Measurements from ENCODE around the gene BAZ1A. TPM values are rescaled to one million over a fixed set of nuclear protein-coding genes. Genes with fewer than 3 reads are reported as not detected.

The BAZ1A gene
- total RNA-seq, 4 donors from 2014 or later, result 11.6 to 18.5 (median 14.7) TPM

DNA sequence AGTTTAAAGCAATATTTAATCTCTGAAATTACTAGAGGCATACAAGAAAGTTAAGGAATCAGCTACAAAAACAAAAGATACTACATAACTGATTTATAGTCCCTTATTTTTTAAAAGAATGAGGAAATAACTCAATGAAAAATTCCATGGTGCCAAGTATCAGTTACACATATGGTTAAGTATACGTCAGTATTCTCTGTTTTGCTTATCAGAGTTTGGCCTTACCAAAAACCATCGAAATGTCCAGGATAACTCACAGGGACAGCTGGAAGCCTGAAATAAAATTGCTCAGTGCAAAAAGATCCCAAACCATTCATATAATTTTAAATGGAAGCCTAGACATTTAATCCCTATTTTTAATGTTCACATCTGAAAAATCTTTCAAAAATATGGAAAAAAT is 164.4 kb downstream of the BAZ1A start:
- Histone ChIP-seq H3K36me3 (peaks cover 0 to 10% of the 10 kb centered on the region in 2 donors), H3K4me1 (peaks cover 54 to 62% of the 10 kb centered on the region in 2 donors), H3K27ac (peak overlapping the region; percentile 96 to 100 (median 98)), H3K4me3 (peak overlapping the region; percentile 38 to 97 (median 84)), H3K9me3 (no peaks in the 10 kb centered on the region), H3K27me3 (no peaks in the 10 kb centered on the region)
- in situ Hi-C loops (cut with MboI; ENCODE audit: low sequenced_read_pairs in 4 of 4), result loop anchor here in 1 of 4 donors (25.0 kb wide), 1 partner anchor 702 kb away; the partner anchor contains the start of gene NFKBIA
- intact Hi-C loops (cut with DNase I; ENCODE audit: low total_unique reads), result loop anchor here (5.0 to 10.0 kb wide), 3 partner anchors 173 to 412 kb away; partner anchors contain the start of genes EAPP, PPP2R3C, PRORP and SPTSSA
- DNase-seq, result no peak
- no peak for TF ChIP-seq POLR2A (IDR thresholded peaks at IDR 0.05)
- TF ChIP-seq, protein P1, sequence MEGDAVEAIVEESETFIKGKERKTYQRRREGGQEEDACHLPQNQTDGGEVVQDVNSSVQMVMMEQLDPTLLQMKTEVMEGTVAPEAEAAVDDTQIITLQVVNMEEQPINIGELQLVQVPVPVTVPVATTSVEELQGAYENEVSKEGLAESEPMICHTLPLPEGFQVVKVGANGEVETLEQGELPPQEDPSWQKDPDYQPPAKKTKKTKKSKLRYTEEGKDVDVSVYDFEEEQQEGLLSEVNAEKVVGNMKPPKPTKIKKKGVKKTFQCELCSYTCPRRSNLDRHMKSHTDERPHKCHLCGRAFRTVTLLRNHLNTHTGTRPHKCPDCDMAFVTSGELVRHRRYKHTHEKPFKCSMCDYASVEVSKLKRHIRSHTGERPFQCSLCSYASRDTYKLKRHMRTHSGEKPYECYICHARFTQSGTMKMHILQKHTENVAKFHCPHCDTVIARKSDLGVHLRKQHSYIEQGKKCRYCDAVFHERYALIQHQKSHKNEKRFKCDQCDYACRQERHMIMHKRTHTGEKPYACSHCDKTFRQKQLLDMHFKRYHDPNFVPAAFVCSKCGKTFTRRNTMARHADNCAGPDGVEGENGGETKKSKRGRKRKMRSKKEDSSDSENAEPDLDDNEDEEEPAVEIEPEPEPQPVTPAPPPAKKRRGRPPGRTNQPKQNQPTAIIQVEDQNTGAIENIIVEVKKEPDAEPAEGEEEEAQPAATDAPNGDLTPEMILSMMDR (IDR thresholded peaks at IDR 0.05 in 4 of 5, conservative IDR thresholded peaks at IDR 0.05 in 1 of 5), result no peak
- no peak for ATAC-seq

GRCh38 chr14:34710006-34710405 is 165.2 kb downstream of the BAZ1A start:
- Histone ChIP-seq H3K36me3 (peaks cover 0 to 10% of the 10 kb centered on the region in 2 donors), H3K4me3 (peak overlapping the region; percentile 38 to 97 (median 84)), H3K9me3 (no peaks in the 10 kb centered on the region), H3K27ac (peak overlapping the region; percentile 96 to 100 (median 98)), H3K27me3 (no peaks in the 10 kb centered on the region), H3K4me1 (peaks cover 54 to 56% of the 10 kb centered on the region in 2 donors)
- ATAC-seq (no peak), DNase-seq (no peak)
- intact Hi-C loops (cut with DNase I; ENCODE audit: low total_unique reads) (loop anchor here (5.0 to 10.0 kb wide), 3 partner anchors 173 to 412 kb away; partner anchors contain the start of genes EAPP, PPP2R3C, PRORP and SPTSSA), in situ Hi-C loops (cut with MboI; ENCODE audit: low sequenced_read_pairs in 4 of 4) (loop anchor here in 1 of 4 donors (25.0 kb wide), 1 partner anchor 702 kb away; the partner anchor contains the start of gene NFKBIA)
- TF ChIP-seq POLR2A (IDR thresholded peaks at IDR 0.05), result no peak
- TF ChIP-seq, protein P1 (IDR thresholded peaks at IDR 0.05 in 4 of 5, conservative IDR thresholded peaks at IDR 0.05 in 1 of 5), result no peak

GRCh38 chr14:34707722-34708121 is 167.4 kb downstream of the BAZ1A start:
- H3K27me3 ChIP-seq, result no peaks in the 10 kb centered on the region
- peak overlapping the region; percentile 96 to 100 (median 98) for H3K27ac ChIP-seq
- H3K4me1 ChIP-seq, result peaks cover 46 to 49% of the 10 kb centered on the region in 2 donors
- H3K9me3 ChIP-seq, result no peaks in the 10 kb centered on the region
- intact Hi-C loops (cut with DNase I; ENCODE audit: low total_unique reads) (no loop called here), in situ Hi-C loops (cut with MboI; ENCODE audit: low sequenced_read_pairs in 4 of 4) (loop anchor here in 1 of 4 donors (25.0 kb wide), 1 partner anchor 705 kb away; the partner anchor contains the start of gene NFKBIA)
- TF ChIP-seq, protein P1 (IDR thresholded peaks at IDR 0.05 in 4 of 5, conservative IDR thresholded peaks at IDR 0.05 in 1 of 5), result no peak
- TF ChIP-seq POLR2A (IDR thresholded peaks at IDR 0.05), result no peak
- no peak for ATAC-seq
- H3K4me3 ChIP-seq, result no peak overlapping the region
- peaks cover 0 to 6% of the 10 kb centered on the region in 2 donors for H3K36me3 ChIP-seq
- no peak for DNase-seq

Other genes starting within 250 kb of the BAZ1A start
- gene SNX6, start 245.2 kb downstream of the BAZ1A start, total RNA-seq, result 100 to 1,000 TPM in 3 of 4 donors, 10 to 100 TPM in 1; 73.8 to 113 (median 109) TPM
- 100 to 1,000 TPM; 331 to 434 (median 371) TPM for gene CFL2, start 160.8 kb downstream of the BAZ1A start, total RNA-seq
- gene SRP54, start 107.6 kb upstream of the BAZ1A start, total RNA-seq, result 10 to 100 TPM; 33.7 to 40.0 (median 34.6) TPM
- 10 to 100 TPM; 13.5 to 35.8 (median 21.8) TPM for gene FAM177A1, start 170.9 kb upstream of the BAZ1A start, total RNA-seq
- 10 to 100 TPM; 27.9 to 59.4 (median 33.2) TPM for gene PPP2R3C, start 246.6 kb upstream of the BAZ1A start, total RNA-seq
- 10 to 100 TPM; 14.8 to 21.8 (median 20.0) TPM for gene PRORP, start 247.2 kb upstream of the BAZ1A start, total RNA-seq